WI38 (cell line): Measurements from ENCODE around the gene PLCL1.

Experiments used
- H3K4me3 ChIP-seq: 2 replicates; pipeline ENCODE4 v1.5.1; 2011; ENCODE audit warnings: low read depth, mild to moderate bottlenecking, control low read depth, low read length
- CTCF ChIP-seq: IDR thresholded peaks from 2 replicates; pipeline ENCODE4 v1.5.1; 2012; ENCODE audit warnings: low read depth, mild to moderate bottlenecking, control low read depth, low read length

Gene PLCL1

DNA sequence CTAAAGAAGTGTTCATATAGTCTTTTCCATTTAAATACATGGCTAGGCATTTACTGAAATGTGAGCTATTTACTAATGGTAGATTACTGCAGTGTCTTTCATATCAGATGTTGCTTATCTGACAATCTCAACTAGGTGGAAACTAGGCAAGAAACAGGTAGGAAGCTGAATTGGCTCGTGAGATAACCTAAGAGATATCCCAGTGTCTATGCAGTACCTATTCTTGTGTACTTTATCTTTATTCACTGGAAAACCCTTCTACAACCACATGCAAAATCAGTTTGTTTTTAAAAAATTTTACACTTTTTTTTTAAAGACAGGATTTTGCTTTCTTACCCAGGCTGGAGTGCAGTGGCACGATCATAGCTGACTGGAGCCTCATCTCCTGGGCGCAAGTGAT is 63.8 kb downstream of the PLCL1 start:
- no peak for TF ChIP-seq CTCF
- H3K4me3 ChIP-seq = no peak overlapping the region

DNA sequence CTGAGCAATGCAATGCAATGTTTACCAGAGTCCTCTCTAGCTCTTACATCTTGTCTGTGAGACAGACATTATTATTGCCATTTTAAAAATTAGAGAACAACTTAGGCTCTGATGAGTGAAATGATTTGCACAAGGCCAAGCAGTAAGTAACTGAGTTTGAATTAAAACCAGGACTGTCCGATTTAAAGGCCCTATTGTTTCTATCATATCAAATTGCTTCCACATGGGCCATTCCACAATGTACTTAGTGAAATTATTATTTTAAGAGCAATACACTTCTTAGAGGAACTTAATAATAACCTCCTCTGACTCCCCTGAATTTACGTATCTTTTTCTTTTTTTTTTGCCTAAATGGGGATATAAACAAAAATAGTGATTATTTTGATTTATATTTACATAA is 64.6 kb downstream of the PLCL1 start:
- H3K4me3 ChIP-seq = no peak overlapping the region
- TF ChIP-seq CTCF = no peak

GRCh38 chr2:197869501-197870111 is 65.2 kb downstream of the PLCL1 start:
- no peak overlapping the region for H3K4me3 ChIP-seq
- no peak for TF ChIP-seq CTCF

DNA sequence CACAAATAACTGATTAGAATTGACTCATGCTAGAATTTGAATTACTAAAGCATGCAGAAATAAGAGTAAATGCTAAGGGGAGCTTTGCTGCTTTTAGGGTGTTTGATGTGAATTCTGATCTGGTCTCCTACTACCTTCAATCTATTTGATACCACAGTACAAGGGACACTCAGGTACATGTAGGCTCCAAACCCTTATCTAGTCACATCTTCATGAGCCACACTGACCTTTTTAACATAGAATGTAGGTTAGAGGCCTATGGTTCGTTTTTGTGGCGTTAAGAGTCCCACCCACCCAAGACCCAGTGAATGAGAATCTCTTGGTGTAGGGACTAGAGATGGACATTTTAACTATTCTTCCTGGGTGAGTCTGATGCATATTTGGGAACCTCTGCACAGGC is 65.7 kb downstream of the PLCL1 start:
- no peak for TF ChIP-seq CTCF
- H3K4me3 ChIP-seq = no peak overlapping the region

- no peak overlapping the region for H3K4me3 ChIP-seq
- TF ChIP-seq CTCF = no peak
Measured at GRCh38 chr2:197871780-197872456, 67.5 kb downstream of the PLCL1 start.

GRCh38 chr2:197873293-197873701 is 68.9 kb downstream of the PLCL1 start:
- no peak for TF ChIP-seq CTCF
- H3K4me3 ChIP-seq = no peak overlapping the region

DNA sequence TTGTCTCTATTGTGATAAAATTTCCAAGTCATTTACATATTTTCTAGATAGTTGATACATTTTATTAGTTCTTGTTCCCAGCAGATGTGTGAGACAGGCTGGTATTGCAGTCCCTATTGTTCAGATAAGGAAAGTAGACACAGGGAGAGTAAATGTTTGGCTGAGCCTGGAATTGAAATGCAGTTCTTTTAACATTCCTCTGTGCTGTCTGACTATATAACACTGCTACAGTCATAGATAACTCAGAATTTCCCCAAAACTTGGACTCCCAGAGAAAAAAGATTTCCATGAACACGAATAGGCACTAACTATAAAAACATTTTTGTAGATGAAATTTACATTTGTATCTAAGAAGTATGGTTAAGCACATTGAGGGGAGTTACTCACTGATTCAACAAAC is 71.4 kb downstream of the PLCL1 start:
- no peak overlapping the region for H3K4me3 ChIP-seq
- TF ChIP-seq CTCF = no peak
